ENCODE data around the gene RETREG3.
"Not testable (repeated sequence)": the region's sequence is repeated elsewhere in the genome, so short reads cannot be mapped to it uniquely, and the experiment has no call there.

GRCh38 chr17:42552736-42553135, 56.4 kb downstream of the RETREG3 start, which contains the start of gene HSD17B1:
- not testable (repeated sequence) for TF ChIP-seq EZH2 (IDR thresholded peaks at IDR 0.05); POLR2AphosphoS5 (IDR thresholded peaks at IDR 0.05; ENCODE audit: borderline replicate concordance, low read depth, low read length); FOXP2 (optimal IDR thresholded peaks at IDR 0.05; ENCODE audit: control extremely low read depth, extremely low read length, insufficient read depth)

All from SK-N-MC (cell line).